Progenitor cell of endocrine pancreas (in vitro differentiated cells): Measurements from ENCODE around the gene DENND4B. TPM values are rescaled to one million over a fixed set of nuclear protein-coding genes. Genes with fewer than 3 reads are reported as not detected.

Experiments
- DNase-seq: peaks from one replicate; pipeline ENCODE4 v3.0.0; 2021; ENCODE audit warnings: low spot score; ENCODE audit not compliant: unreplicated experiment
- H3K27ac Mint-ChIP-seq: 2 replicates; pipeline ENCODE4 v1.8.0; 2021; ENCODE audit warnings: mild to moderate bottlenecking, moderate library complexity, mixed read lengths
- H3K27me3 Mint-ChIP-seq: 2 replicates; pipeline ENCODE4 v1.8.0; 2021; ENCODE audit warnings: mixed read lengths
- H3K36me3 Mint-ChIP-seq: 2 replicates; pipeline ENCODE4 v1.8.0; 2022; ENCODE audit warnings: mixed read lengths; ENCODE audit not compliant: insufficient read depth
- H3K4me1 Mint-ChIP-seq: 2 replicates; pipeline ENCODE4 v1.8.0; 2021; ENCODE audit warnings: low read depth, mixed read lengths
- H3K4me3 Mint-ChIP-seq: 2 replicates; pipeline ENCODE4 v1.8.0; 2021; ENCODE audit warnings: low read depth, mild to moderate bottlenecking, moderate library complexity, mixed read lengths
- H3K9me3 Mint-ChIP-seq: 2 replicates; pipeline ENCODE4 v1.8.0; 2021; ENCODE audit warnings: low read depth, mixed read lengths
- total RNA-seq: library from RNA; stranded (reverse); gene quantifications from 2 replicates; pipeline ENCODE4 v1.2.1, GENCODE V29; 2021
- TF ChIP-seq, protein P1 (sequence below): fragments of 200-600 bp; sonication (generic); IDR thresholded peaks from one replicate; pipeline ENCODE4 v1.5.0; 2021; ENCODE audit warnings: antibody characterized with exemption, mild to moderate bottlenecking; ENCODE audit not compliant: unreplicated experiment

Gene DENND4B
- total RNA-seq, 1 donor from 2014 or later = 93.4 TPM

DNA sequence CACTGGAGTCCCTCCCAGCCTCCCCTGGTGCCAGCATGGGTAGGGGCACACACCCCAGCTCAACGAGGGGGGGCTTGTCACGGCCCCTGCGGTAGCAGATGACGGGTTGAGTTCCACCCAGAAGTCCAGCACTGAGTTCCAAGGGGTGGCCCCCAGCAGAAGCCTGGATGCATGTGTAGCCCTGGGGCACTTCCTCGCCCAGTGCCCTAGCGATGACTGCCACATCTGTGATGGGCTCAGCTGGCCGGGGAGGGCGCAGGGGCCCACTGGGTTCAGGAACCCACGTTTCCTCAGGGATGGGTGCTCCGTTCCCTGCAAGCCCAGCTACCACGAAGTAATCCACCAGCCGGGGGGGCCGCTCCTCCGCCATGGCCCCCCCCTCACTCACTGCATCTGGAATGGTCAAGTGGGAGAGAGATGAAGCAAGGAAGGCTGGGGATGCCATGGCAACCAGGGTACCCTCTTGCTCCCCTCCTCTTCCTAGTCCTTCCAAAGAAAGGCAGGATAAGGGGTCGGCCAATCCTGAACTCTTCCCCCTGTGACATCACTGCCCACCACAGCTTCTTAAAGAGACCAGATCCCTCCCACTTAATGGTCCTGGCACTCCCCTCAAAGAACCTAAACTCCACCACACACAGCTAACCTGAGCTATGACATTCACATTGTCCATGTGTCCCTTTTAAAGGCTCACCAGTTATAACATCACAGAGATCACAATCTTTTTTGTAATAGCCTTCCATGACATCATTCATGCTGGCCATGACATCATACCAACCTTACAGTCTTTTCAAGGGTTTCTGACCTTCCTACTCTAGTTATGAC is 2.3 kb downstream of the DENND4B start:
- TF ChIP-seq, protein P1, sequence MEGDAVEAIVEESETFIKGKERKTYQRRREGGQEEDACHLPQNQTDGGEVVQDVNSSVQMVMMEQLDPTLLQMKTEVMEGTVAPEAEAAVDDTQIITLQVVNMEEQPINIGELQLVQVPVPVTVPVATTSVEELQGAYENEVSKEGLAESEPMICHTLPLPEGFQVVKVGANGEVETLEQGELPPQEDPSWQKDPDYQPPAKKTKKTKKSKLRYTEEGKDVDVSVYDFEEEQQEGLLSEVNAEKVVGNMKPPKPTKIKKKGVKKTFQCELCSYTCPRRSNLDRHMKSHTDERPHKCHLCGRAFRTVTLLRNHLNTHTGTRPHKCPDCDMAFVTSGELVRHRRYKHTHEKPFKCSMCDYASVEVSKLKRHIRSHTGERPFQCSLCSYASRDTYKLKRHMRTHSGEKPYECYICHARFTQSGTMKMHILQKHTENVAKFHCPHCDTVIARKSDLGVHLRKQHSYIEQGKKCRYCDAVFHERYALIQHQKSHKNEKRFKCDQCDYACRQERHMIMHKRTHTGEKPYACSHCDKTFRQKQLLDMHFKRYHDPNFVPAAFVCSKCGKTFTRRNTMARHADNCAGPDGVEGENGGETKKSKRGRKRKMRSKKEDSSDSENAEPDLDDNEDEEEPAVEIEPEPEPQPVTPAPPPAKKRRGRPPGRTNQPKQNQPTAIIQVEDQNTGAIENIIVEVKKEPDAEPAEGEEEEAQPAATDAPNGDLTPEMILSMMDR = no peak
- no peak for DNase-seq
- no peaks in the 10 kb centered on the region for H3K27me3 Mint-ChIP-seq
- H3K4me1 Mint-ChIP-seq = peaks cover 7% of the 10 kb centered on the region
- peak overlapping the region; percentile 3 for H3K27ac Mint-ChIP-seq
- peaks cover 6% of the 10 kb centered on the region for H3K36me3 Mint-ChIP-seq
- H3K4me3 Mint-ChIP-seq = peak overlapping the region; percentile 75
- H3K9me3 Mint-ChIP-seq = no peaks in the 10 kb centered on the region

DNA sequence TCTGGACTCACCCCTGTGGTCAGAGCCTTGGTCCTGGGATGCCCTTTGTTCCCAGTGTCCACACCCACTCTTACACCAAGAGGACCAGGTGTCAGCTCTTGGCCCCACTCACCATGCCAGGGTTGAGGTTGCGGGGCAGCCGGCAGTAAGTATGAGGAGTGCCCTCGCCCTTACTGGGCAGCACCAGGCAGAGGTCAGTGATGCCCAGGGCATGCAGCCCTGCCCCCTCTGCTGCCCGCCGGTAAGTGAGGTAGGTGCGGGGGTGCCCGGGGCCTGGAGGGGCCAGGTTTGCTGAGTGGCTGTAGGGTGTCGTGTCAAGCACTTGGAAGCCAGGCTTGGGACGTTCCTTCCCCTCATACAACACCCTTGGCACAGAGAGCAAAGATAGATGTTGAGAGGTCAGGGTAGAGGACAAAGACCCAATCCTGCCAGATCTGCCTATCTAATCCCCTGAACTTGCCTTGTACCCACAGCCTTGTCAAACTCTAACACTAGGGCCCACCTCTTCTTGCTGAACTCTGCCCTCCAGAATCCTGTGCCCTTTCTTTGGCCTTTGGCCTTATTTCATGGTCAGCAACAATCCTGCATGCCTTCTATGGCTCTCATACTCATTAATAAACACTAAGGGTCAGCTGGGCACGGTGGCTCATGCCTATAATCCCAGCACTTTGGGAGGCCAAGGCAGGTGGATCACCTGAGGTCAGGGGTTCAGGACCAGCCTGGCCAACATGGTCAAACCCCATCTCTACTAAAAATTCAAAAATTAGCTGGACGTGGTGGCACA is 3.6 kb downstream of the DENND4B start:
- no peak for DNase-seq
- no peak overlapping the region for H3K27ac Mint-ChIP-seq
- no peak overlapping the region for H3K4me3 Mint-ChIP-seq
- peaks cover 7% of the 10 kb centered on the region for H3K4me1 Mint-ChIP-seq
- peaks cover 3% of the 10 kb centered on the region for H3K36me3 Mint-ChIP-seq
- no peaks in the 10 kb centered on the region for H3K27me3 Mint-ChIP-seq
- no peaks in the 10 kb centered on the region for H3K9me3 Mint-ChIP-seq
- TF ChIP-seq, protein P1 = no peak

- Mint-ChIP-seq H3K27ac (no peak overlapping the region), H3K4me1 (peaks cover 7% of the 10 kb centered on the region), H3K9me3 (no peaks in the 10 kb centered on the region), H3K4me3 (no peak overlapping the region), H3K36me3 (peaks cover 2% of the 10 kb centered on the region), H3K27me3 (no peaks in the 10 kb centered on the region)
- TF ChIP-seq, protein P1 = no peak
- no peak for DNase-seq
Observed at GRCh38 chr1:153941826-153942725, 4.4 kb downstream of the DENND4B start.

DNA sequence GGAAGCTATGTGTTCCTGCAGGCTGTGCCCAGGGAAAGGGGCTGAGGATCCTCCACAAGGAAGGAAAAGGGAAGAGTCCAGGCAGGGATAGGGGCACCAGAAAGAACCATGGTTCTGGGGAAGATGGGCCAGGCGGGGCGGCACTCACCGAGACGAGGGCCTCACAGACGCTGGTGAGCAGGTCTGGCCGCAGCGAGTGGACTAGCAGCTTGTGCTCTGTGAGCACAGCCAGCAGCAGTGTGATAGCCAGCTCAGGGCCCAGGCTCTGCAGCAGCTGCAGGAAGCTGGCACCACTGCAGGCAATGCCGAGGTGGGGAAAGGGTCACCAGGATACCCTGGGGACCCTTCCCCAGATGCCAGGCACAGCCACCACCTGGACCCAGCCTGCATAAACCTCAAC is 5.8 kb downstream of the DENND4B start:
- DNase-seq = no peak
- peaks cover 6% of the 10 kb centered on the region for H3K36me3 Mint-ChIP-seq
- no peaks in the 10 kb centered on the region for H3K27me3 Mint-ChIP-seq
- H3K9me3 Mint-ChIP-seq = no peaks in the 10 kb centered on the region
- TF ChIP-seq, protein P1 = no peak
- no peak overlapping the region for H3K4me3 Mint-ChIP-seq
- peaks cover 5% of the 10 kb centered on the region for H3K4me1 Mint-ChIP-seq
- no peak overlapping the region for H3K27ac Mint-ChIP-seq

DNA sequence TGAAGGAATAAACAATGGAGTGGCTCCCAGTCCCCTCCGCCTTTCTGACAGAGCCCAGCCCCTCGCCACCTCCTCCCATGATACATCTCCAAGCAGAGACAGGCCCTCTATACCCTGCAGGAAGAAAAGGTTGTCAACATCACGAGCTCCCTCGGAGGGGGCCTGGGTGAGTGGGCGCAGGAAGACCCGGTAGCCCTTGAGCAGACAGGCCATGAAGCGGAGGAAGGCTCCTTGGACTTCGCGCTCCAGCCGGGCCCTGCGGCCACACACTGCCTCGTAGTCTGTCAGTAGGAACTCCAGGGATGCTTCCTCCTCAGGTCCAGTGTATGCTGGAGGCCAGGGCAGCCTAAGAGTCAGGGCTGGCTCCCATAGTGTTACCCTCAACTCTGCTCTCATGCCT is 7.0 kb downstream of the DENND4B start:
- H3K4me1 Mint-ChIP-seq = peaks cover under 1% of the 10 kb centered on the region
- no peak for DNase-seq
- TF ChIP-seq, protein P1 = no peak
- H3K36me3 Mint-ChIP-seq = peaks cover 6% of the 10 kb centered on the region
- H3K4me3 Mint-ChIP-seq = no peak overlapping the region
- no peaks in the 10 kb centered on the region for H3K9me3 Mint-ChIP-seq
- H3K27ac Mint-ChIP-seq = no peak overlapping the region
- H3K27me3 Mint-ChIP-seq = no peaks in the 10 kb centered on the region
